VCaP (cell line): ENCODE results near the gene ANKLE2.

ENCODE experiments used
- H3K27ac ChIP-seq: fragments of 450-650 bp; 2 replicates; pipeline ENCODE4 v1.5.1; 2017
- CTCF ChIP-seq: fragments of 450-650 bp; conservative IDR thresholded peaks from 2 replicates; pipeline ENCODE4 v1.5.1; 2017; ENCODE audit warnings: mild to moderate bottlenecking, moderate library complexity

The ANKLE2 gene

GRCh38 chr12:132717011-132717410 is 44.6 kb downstream of the ANKLE2 start:
- TF ChIP-seq CTCF: no peak

GRCh38 chr12:132716356-132716755 is 45.3 kb downstream of the ANKLE2 start:
- no peak for TF ChIP-seq CTCF

More at GRCh38 chr12:132717011-132717410, 44.6 kb downstream of the ANKLE2 start:
- no peak overlapping the region for H3K27ac ChIP-seq

GRCh38 chr12:132715874-132716273 is 45.8 kb downstream of the ANKLE2 start:
- no peak overlapping the region for H3K27ac ChIP-seq
- TF ChIP-seq CTCF: no peak

More at GRCh38 chr12:132716356-132716755, 45.3 kb downstream of the ANKLE2 start:
- H3K27ac ChIP-seq: no peak overlapping the region

DNA sequence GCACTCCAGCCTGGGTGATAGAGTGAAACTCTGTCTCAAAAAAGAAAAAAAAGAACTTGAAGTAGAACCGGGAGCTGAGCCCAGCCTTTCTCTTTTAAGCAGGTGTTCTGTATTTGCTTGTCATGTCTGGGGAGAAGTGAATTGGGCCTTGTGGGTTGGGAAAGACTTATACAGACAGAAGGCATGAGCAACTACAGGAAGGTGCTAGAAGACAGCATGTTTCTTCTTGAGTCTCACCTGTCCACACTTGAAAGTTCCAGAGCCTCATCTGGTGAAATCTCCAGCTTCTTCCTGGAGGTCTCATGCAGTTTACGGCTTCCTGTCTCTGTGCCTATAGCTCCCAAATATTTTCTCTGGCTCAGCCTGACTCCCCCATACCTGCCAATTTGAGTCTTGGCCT is 48.5 kb downstream of the ANKLE2 start:
- TF ChIP-seq CTCF: no peak

GRCh38 chr12:132711080-132711843 is 50.4 kb downstream of the ANKLE2 start:
- no peak for TF ChIP-seq CTCF
- peak overlapping the region; percentile 98 for H3K27ac ChIP-seq

More for the DNA sequence above, 48.5 kb downstream of the ANKLE2 start:
- H3K27ac ChIP-seq: no peak overlapping the region

DNA sequence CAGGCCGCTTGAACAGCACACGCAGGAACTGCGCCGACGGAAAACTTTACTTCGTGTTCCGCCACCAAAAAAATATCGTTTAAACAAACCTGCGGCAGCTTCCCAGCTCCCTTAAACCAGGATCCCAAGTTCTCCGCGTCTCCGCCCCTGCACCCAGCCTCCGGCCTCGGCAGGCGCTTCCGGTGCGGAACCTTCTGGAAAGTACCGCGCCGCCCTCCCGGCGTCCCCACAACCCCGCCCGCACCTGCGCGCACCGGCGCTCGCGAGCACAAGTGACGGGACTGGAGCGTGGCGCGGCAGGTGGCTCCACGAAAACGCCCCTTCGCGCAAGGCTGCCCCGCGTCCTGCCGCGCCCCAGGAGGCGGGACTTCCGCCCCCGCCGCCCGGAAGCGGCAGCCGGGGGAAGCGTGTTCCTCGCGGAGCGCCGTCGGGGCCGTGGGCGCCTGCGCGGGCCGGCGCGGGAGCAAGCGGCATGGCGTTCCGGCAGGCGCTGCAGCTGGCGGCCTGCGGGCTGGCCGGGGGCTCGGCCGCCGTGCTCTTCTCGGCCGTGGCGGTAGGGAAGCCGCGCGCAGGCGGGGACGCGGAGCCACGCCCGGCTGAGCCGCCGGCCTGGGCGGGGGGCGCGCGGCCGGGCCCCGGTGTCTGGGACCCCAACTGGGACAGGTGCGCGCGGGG is 51.1 kb downstream of the ANKLE2 start, which contains the start of gene PGAM5:
Gene PGAM5 (plus strand): TSS at position 438 of the 675 bp plus-strand sequence. CDS start 35 bp downstream, at position 473.
- peak within 1 kb of the TSS; percentile 98 for H3K27ac ChIP-seq
- no peak for TF ChIP-seq CTCF

DNA sequence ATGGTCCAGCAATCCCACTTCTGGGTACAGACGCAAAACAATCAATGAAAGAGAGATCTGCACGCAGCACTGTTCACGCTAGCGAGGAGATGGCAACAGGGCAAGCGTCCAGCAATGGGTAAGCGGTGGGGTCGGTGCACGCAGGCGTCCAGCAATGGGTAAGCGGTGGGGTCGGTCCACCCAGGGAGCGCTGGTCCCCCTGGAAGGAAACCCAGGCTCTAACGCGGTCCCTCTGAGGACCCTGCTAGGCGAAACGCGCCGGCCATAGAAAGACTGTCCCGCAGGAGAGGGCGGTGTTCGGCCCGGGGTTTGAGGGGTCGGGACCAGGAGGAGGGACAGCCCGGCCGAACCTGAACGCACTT is 51.6 kb downstream of the ANKLE2 start:
- no peak for TF ChIP-seq CTCF
- H3K27ac ChIP-seq: peak overlapping the region; percentile 98
